Activated CD4-positive, alpha-beta T cell treated with anti-CD3 and anti-CD28 coated beads for 4 hours (primary cell): ENCODE measurements around the gene DYRK3.
A peak's percentile ranks its signal among the peaks of the same experiment; 100 is the strongest.
"Not testable (repeated sequence)": the region's sequence is repeated elsewhere in the genome, so short reads cannot be mapped to it uniquely, and the experiment has no call there.

ENCODE experiments used
- DNase-seq, 2 donors: peaks; one replicate each; pipeline ENCODE4 v3.0.0-alpha.2; 2020

Gene DYRK3

GRCh38 chr1:206633708-206634121 lies 1.6 kb upstream of the DYRK3 start:
- DNase-seq, result no peak

DNA sequence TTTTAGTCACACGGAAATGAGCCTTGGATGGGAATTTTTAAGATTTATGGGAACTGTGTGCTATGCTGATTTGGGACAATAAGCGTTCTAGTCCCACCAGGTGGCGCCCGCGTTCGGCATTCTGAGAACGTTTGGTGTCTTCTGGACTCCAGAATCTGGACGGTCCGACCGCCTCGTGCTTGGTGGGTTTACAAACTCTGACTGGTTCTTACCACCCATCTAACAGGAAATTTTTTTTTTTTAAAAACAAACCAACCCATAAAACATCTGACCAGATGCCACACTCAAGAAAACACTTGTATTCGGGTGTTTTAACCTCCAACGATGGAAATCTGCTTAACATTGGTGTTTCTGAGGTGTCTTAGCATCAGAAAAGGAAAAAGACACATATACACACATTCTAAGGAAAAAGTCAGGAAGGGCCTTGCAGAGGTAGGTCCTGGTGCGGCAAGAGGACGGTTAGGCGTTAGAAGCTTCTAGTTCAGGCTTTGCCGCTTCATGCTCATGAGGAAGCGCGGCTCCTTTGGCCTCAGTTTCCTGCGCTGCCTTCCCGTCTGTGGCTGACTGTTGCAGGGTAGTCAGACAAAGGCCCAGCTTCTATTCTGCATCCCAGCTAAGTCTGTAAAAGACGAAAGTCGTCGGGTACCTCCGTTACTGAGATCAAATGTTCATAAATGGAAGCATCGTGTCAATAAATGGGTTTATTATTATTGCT lies 814 bp upstream of the DYRK3 start:
- peak; percentile 74 to 76 for DNase-seq

- DNase-seq, result no peak
Measured at GRCh38 chr1:206635978-206636345, 626 bp downstream of the DYRK3 start.

GRCh38 chr1:206636671-206637070 lies 1.3 kb downstream of the DYRK3 start:
- no peak for DNase-seq

GRCh38 chr1:206637605-206638004 lies 2.3 kb downstream of the DYRK3 start:
- DNase-seq, result no peak

DNA sequence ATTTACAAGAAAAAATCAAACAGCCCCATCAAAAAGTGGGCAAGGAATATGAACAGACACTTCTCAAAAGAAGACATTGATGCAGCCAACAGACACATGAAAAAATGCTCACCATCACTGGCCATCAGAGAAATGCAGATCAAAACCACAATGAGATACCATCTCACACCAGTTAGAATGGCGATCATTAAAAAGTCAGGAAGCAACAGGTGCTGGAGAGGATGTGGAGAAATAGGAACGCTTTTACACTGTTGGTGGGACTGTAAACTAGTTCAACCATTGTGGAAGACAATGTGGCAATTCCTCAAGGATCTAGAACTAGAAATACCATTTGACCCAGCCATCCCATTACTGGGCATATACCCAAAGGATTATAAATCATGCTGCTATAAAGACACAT lies 6.7 kb downstream of the DYRK3 start:
- DNase-seq, result not testable (repeated sequence)

DNA sequence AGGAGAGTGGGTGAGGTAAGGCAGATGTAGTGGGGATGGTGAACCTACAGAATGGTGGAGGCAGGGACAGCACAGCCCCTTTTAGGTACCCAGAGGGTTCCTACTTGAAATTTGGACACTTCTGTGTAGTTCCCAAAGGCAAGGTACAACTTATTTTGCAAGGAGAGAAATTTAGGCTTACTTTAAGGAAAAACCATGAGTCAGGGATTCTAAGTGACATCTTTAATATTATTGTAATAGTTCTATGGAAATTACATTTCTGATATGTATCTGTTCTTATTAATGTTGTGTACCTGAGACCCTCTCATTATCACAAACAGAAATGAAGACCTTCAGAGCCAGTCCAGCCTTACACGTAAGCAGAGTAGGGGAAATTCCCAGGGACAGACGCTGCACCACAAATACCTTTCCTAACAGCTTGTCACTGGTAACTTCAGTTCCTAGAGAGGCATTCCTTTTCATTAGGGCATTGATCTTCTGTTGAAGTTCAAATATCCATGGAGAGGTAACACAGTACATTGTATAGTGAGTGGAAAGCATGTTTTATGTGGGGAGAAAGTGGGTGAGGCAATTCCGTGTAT lies 7.9 kb downstream of the DYRK3 start:
- no peak for DNase-seq

- no peak for DNase-seq
Measured at GRCh38 chr1:206646504-206646903, 11.2 kb downstream of the DYRK3 start.

DNA sequence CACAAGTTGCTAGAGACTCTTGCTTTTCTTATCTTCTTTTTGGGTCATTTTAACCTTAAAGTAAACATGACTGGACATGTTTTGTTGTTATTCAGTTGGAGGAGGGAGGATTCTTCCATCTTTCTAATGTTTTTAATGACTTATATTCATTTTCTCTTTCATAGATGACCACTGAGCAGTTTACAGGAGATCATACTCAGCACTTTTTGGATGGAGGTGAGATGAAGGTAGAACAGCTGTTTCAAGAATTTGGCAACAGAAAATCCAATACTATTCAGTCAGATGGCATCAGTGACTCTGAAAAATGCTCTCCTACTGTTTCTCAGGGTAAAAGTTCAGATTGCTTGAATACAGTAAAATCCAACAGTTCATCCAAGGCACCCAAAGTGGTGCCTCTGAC lies 11.9 kb downstream of the DYRK3 start:
- no peak for DNase-seq

- DNase-seq, result no peak
Measured at GRCh38 chr1:206649261-206649921, 14.1 kb downstream of the DYRK3 start.

GRCh38 chr1:206651014-206651413 lies 15.7 kb downstream of the DYRK3 start:
- DNase-seq, result no peak

GRCh38 chr1:206651958-206652890 lies 16.9 kb downstream of the DYRK3 start:
- DNase-seq, result no peak

DNA sequence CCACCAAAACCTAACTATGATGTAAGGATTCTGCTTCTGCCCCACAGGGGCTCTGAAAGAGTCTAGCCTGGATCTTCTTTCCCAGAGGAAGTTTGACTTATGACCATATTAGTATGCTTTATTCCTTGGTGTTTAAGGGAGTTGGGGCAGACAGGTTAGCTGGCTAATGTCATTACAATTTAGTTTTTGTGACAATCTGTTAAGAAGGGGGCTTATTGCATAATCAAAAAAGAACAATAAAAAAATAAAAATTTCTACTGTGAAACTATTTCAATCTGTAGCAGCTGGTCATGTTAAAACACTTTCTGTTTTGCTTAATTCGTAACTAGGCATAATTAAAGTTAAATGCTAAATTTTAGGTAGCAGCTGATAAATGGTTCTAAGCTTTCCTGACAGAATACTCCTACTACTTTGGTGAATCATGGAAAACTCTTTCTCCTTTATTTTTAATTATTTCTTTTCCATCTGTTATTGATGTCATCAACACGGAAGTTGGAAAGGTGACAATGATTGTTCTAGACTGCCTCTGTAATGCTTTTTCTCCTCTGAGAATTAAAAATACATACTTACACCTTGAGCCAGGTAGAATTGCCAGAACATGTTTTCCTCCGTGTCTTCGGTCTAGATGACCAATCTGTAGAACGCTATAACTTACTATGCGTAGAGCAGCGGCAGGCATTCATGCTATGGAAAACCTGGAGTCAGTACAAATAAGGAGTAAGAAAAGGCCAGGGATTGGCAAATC lies 18.6 kb downstream of the DYRK3 start:
- DNase-seq, result no peak

- DNase-seq, result no peak
Measured at GRCh38 chr1:206654828-206655227, 19.5 kb downstream of the DYRK3 start.

DNA sequence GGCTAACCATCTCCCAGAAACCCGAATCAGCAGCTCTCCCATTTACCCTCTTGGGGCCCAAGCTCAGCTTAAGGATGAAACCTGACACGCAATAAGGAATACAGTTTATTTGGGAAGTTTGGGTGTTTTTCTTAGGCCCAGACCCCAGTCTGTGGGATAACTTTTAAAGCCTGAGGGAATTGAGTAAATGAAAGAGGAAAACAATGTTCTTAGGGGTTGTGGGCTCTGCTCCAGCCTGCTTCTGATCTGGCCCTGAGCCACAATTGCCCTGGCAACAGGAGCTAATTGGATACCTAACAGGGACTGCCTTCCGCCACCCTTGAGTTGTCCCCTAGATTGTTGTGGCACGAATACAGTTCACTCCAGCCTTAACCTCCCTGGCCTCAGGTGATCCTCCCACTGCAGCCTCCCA lies 20.1 kb downstream of the DYRK3 start:
- DNase-seq, result no peak

- DNase-seq, result no peak
Measured at GRCh38 chr1:206656936-206657335, 21.6 kb downstream of the DYRK3 start.

GRCh38 chr1:206657751-206658150 lies 22.4 kb downstream of the DYRK3 start:
- DNase-seq, result no peak

DNA sequence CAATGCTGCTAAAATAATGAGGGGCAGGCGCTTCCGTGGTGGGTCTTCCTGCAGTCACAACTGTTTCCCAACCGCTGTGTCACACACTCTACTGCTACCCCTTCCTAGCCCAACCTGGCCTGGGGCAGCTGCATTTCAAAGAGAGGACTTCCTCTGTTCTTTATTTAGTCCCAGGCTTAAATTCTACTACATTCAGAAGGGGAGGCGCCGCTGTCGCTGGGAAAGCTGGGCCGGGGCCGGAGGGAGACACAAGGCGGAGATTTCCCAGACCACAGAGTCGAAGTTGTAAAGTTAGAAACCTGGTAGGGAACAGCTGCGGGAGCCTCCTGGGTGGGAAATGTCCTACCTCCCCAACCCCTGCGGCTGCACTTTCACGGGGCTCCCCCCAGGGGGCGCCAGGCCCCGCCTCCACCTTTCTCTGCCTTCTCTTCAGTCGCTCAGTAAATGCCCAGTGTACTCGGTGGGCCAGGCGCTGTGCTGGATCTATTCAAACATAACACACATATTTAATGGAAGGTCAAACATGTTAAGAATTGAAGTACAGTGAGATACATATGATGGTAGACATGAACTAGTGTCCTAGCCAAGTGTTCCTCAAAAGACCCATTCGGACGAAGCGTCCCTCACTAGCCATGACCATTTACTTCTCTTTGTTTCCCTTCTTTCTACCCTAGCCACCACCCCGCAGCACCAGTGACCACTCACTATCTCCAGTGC lies 23.1 kb downstream of the DYRK3 start:
- DNase-seq, result peak; percentile 29 to 40

- DNase-seq, result no peak
Measured at GRCh38 chr1:206658981-206659273, 23.6 kb downstream of the DYRK3 start.

DNA sequence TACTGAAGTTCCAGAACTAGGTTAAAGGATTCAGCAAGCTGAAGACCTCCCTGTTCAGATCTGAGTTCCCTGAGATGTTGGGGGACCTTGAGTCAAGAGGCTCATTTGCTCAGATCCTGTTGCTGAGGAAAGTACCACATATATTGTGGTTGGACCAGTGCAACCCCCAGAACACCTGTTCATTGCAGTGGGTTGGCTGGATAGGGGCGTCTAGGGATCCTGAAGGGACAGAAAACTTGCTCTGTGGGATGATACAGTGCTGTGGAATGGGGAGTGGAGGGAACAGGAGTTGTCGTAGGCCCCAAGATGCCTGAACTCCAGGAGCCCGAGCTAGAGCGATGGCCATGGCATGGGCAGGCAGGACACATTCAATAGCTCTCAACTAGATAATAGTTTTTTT lies 24.8 kb downstream of the DYRK3 start:
- DNase-seq, result no peak

DNA sequence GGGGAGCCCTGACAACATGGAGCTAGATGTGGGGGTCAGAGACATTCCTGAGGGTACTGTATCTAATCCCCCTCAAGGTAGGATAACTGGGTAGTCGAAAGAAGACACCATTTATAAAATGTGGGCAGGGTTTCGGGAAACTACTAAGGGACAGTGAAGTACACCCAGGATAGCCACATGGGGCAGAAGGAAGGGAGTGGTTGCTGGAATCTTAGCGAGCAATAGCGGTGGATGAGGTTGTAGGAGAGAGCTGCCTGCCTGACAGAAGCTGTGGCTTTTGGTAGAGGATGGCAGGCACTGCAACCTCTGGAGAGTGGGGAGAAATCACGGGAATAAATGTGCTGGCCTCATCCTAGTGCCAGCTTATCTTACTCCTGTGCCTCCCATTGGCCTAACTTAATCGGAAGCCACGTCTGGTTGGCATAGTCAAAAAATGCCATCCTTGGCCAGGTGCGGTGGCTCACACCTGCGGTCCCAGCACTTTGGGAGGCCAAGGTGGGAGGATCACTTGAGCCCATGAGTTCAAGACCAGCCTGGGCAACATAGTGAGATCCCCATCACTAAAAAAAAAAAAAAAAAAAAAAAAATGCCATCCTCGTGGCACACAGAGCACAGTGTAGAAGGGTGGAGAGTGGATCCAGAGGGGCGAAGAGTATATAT lies 26.0 kb downstream of the DYRK3 start:
- no peak for DNase-seq
